SK-N-SH treated with all-trans-retinoic acid at 6 μM for 48 hours (cell line): ENCODE data around the gene FLOT1.
A peak's percentile ranks its signal among the peaks of the same experiment; 100 is the strongest.

Experiments
- ATAC-seq: fragments of 200-7000 bp; cut with Tn5 transposase; 3 replicates; pipeline ENCODE4 v1.9.1; 2020; ENCODE audit warnings: mild to moderate bottlenecking, moderate library complexity
- ARNTL ChIP-seq: fragments of 450-650 bp; formaldehyde crosslinking; IDR thresholded peaks from 2 replicates; pipeline ENCODE4 v1.5.0; 2020; ENCODE audit warnings: low read depth, mild to moderate bottlenecking, moderate library complexity, borderline replicate concordance
- CREB5 ChIP-seq: fragments of 250-450 bp; sonication (Bioruptor Pico); IDR thresholded peaks from 2 replicates; pipeline ENCODE4 v1.5.1; 2020; ENCODE audit warnings: low read depth, mild to moderate bottlenecking, moderate library complexity
- CSDC2 ChIP-seq: fragments of 250-450 bp; sonication (Bioruptor Pico); IDR thresholded peaks from 2 replicates; pipeline ENCODE4 v1.5.0; 2020; ENCODE audit warnings: mild to moderate bottlenecking, moderate library complexity
- CSRNP3 ChIP-seq: fragments of 250-450 bp; sonication (Bioruptor Pico); IDR thresholded peaks from 2 replicates; pipeline ENCODE4 v1.5.1; 2021; ENCODE audit warnings: mild to moderate bottlenecking, moderate library complexity
- ESRRG ChIP-seq: fragments of 250-450 bp; sonication (Bioruptor Pico); IDR thresholded peaks from 2 replicates; pipeline ENCODE4 v1.6.1; 2021; ENCODE audit warnings: mild to moderate bottlenecking
- GLIS3 ChIP-seq: fragments of 250-450 bp; sonication (Bioruptor Pico); IDR thresholded peaks from 2 replicates; pipeline ENCODE4 v1.5.0; 2020; ENCODE audit warnings: mild to moderate bottlenecking, moderate library complexity
- ISL1 ChIP-seq: fragments of 250-450 bp; sonication (Bioruptor Pico); IDR thresholded peaks from 2 replicates; pipeline ENCODE4 v2.1.2; 2022; ENCODE audit warnings: mild to moderate bottlenecking, moderate library complexity
- OSR1 ChIP-seq: fragments of 250-450 bp; sonication (Bioruptor Pico); IDR thresholded peaks from 2 replicates; pipeline ENCODE4 v1.8.0; 2022; ENCODE audit warnings: moderate library complexity, mild to moderate bottlenecking, inconsistent platforms
- PATZ1 ChIP-seq: fragments of 250-450 bp; sonication (Bioruptor Pico); IDR thresholded peaks from 2 replicates; pipeline ENCODE4 v1.8.0; 2020; ENCODE audit warnings: mild to moderate bottlenecking, moderate library complexity, borderline replicate concordance
- POU6F1 ChIP-seq: fragments of 250-450 bp; sonication (Bioruptor Pico); IDR thresholded peaks from 2 replicates; pipeline ENCODE4 v1.8.0; 2021; ENCODE audit warnings: low read depth, mild to moderate bottlenecking, moderate library complexity, borderline replicate concordance
- PPARA ChIP-seq: fragments of 250-450 bp; sonication (Bioruptor Pico); IDR thresholded peaks from 2 replicates; pipeline ENCODE4 v1.5.0; 2020; ENCODE audit warnings: mild to moderate bottlenecking, borderline replicate concordance
- RARB ChIP-seq: fragments of 250-450 bp; sonication (Bioruptor Pico); IDR thresholded peaks from 2 replicates; pipeline ENCODE4 v1.8.0; 2021; ENCODE audit warnings: mild to moderate bottlenecking, moderate library complexity
- SNAI2 ChIP-seq: fragments of 250-450 bp; sonication (Bioruptor Pico); IDR thresholded peaks from 2 replicates; pipeline ENCODE4 v1.5.0; 2020; ENCODE audit warnings: mild to moderate bottlenecking, moderate library complexity
- TOX ChIP-seq: fragments of 250-450 bp; sonication (Bioruptor Pico); IDR thresholded peaks from 2 replicates; pipeline ENCODE4 v1.8.0; 2021; ENCODE audit warnings: mild to moderate bottlenecking, moderate library complexity, borderline replicate concordance
- ZFP3 ChIP-seq: fragments of 250-450 bp; sonication (Bioruptor Pico); IDR thresholded peaks from 2 replicates; pipeline ENCODE4 v1.5.0; 2020; ENCODE audit warnings: mild to moderate bottlenecking, moderate library complexity
- ZNF565 ChIP-seq: fragments of 450-650 bp; formaldehyde crosslinking; conservative IDR thresholded peaks from 2 replicates; pipeline ENCODE4 v1.5.0; 2020; ENCODE audit warnings: low read depth, mild to moderate bottlenecking, moderate library complexity
- ZNF70 ChIP-seq: fragments of 450-650 bp; formaldehyde crosslinking; IDR thresholded peaks from 2 replicates; pipeline ENCODE4 v1.5.0; 2020; ENCODE audit warnings: mild to moderate bottlenecking, moderate library complexity
- ZNF8 ChIP-seq: fragments of 450-650 bp; formaldehyde crosslinking; IDR thresholded peaks from 2 replicates; pipeline ENCODE4 v1.5.0; 2020; ENCODE audit warnings: mild to moderate bottlenecking, moderate library complexity

Gene FLOT1

GRCh38 chr6:30741789-30742315 lies 635 bp downstream of the FLOT1 start:
- TF ChIP-seq ESRRG (peak; percentile 71; the same call in 1 of the 2 replicates), OSR1 (CRISPR knock-in tag) (no peak), PATZ1 (CRISPR knock-in tag) (no peak)
- TF ChIP-seq, all 23 proteins: peak for 1
- peak; percentile 58 for ATAC-seq

- no peak for ATAC-seq
- TF ChIP-seq SNAI2 = 0 out of 2 replicates have a peak, but pooled peaks have one; percentile 49
- TF ChIP-seq ZFP3 (CRISPR knock-in tag) = no peak
- no peak for TF ChIP-seq PPARA
- TF ChIP-seq, all 23 proteins: peak for 1
Observed at GRCh38 chr6:30741063-30741779, 1.3 kb downstream of the FLOT1 start.

GRCh38 chr6:30740540-30740870 lies 2.0 kb downstream of the FLOT1 start:
- ATAC-seq = no peak

More at GRCh38 chr6:30740540-30740870, 2.0 kb downstream of the FLOT1 start:
- TF ChIP-seq ZNF8 (CRISPR knock-in tag) (no peak), CREB5 (CRISPR knock-in tag) (no peak), GLIS3 (CRISPR knock-in tag) (no peak), CSDC2 (no peak), ESRRG (no peak), ISL1 (no peak), OSR1 (CRISPR knock-in tag) (no peak), TOX (CRISPR knock-in tag) (no peak), ARNTL (no peak), ZFP3 (CRISPR knock-in tag) (no peak), PATZ1 (CRISPR knock-in tag) (no peak), PPARA (no peak), CSRNP3 (CRISPR knock-in tag) (no peak), ZNF70 (CRISPR knock-in tag) (no peak), RARB (CRISPR knock-in tag) (no peak), ZNF565 (CRISPR knock-in tag) (no peak), POU6F1 (CRISPR knock-in tag) (no peak), SNAI2 (no peak)
